ENCODE results near the gene GNA12.

GNA12 gene

GRCh38 chr7:2830609-2831376 is 13.3 kb downstream of the GNA12 start:
- no peak for TF ChIP-seq CREB1 (IDR thresholded peaks at IDR 0.05; ENCODE audit: low read depth)
- no peak for TF ChIP-seq TCF12 (IDR thresholded peaks at IDR 0.05; ENCODE audit: low read depth)
- TF ChIP-seq TAF1 (IDR thresholded peaks at IDR 0.05; ENCODE audit: low read depth) = no peak
- TF ChIP-seq EGR1 (IDR thresholded peaks at IDR 0.05) = no peak
- TF ChIP-seq EP300 (IDR thresholded peaks at IDR 0.05; ENCODE audit: borderline replicate concordance) = no peak
- no peak for TF ChIP-seq CEBPB (IDR thresholded peaks at IDR 0.05)
- TF ChIP-seq RAD21 (IDR thresholded peaks at IDR 0.05; ENCODE audit: low read depth) = no peak
- no peak for TF ChIP-seq USF1 (IDR thresholded peaks at IDR 0.05)
- TF ChIP-seq TEAD4 (IDR thresholded peaks at IDR 0.05) = no peak
- TF ChIP-seq ZBTB7A (IDR thresholded peaks at IDR 0.05; ENCODE audit: low read depth) = no peak
- TF ChIP-seq NFIC (IDR thresholded peaks at IDR 0.05) = no peak
- TF ChIP-seq REST (IDR thresholded peaks at IDR 0.05; ENCODE audit: low read depth) = no peak
- no peak for TF ChIP-seq MAX (IDR thresholded peaks at IDR 0.05)
- no peak for TF ChIP-seq FOXM1 (IDR thresholded peaks at IDR 0.05; ENCODE audit: borderline replicate concordance, low read depth)
- TF ChIP-seq YY1 (IDR thresholded peaks at IDR 0.05; ENCODE audit: low read depth) = no peak

- TF ChIP-seq CREB1 (IDR thresholded peaks at IDR 0.05; ENCODE audit: low read depth) (no peak), CEBPB (IDR thresholded peaks at IDR 0.05) (no peak), TAF1 (IDR thresholded peaks at IDR 0.05; ENCODE audit: low read depth) (no peak), EGR1 (IDR thresholded peaks at IDR 0.05) (no peak), FOXM1 (IDR thresholded peaks at IDR 0.05; ENCODE audit: borderline replicate concordance, low read depth) (no peak), EP300 (IDR thresholded peaks at IDR 0.05; ENCODE audit: borderline replicate concordance) (no peak), MAX (IDR thresholded peaks at IDR 0.05) (no peak), NFIC (IDR thresholded peaks at IDR 0.05) (no peak), TEAD4 (IDR thresholded peaks at IDR 0.05) (no peak), RAD21 (IDR thresholded peaks at IDR 0.05; ENCODE audit: low read depth) (no peak), USF1 (IDR thresholded peaks at IDR 0.05) (no peak), YY1 (IDR thresholded peaks at IDR 0.05; ENCODE audit: low read depth) (no peak), TCF12 (IDR thresholded peaks at IDR 0.05; ENCODE audit: low read depth) (no peak), ZBTB7A (IDR thresholded peaks at IDR 0.05; ENCODE audit: low read depth) (no peak), REST (IDR thresholded peaks at IDR 0.05; ENCODE audit: low read depth) (no peak)
These were observed 15.1 kb downstream of the GNA12 start for GRCh38 chr7:2829040-2829439.

GRCh38 chr7:2826771-2827170 is 17.3 kb downstream of the GNA12 start:
- TF ChIP-seq EGR1 (IDR thresholded peaks at IDR 0.05) = no peak

- TF ChIP-seq TCF12 (IDR thresholded peaks at IDR 0.05; ENCODE audit: low read depth) = no peak
- no peak for TF ChIP-seq FOXM1 (IDR thresholded peaks at IDR 0.05; ENCODE audit: borderline replicate concordance, low read depth)
- TF ChIP-seq EP300 (IDR thresholded peaks at IDR 0.05; ENCODE audit: borderline replicate concordance) = no peak
- no peak for TF ChIP-seq TAF1 (IDR thresholded peaks at IDR 0.05; ENCODE audit: low read depth)
- no peak for TF ChIP-seq USF1 (IDR thresholded peaks at IDR 0.05)
- TF ChIP-seq NFIC (IDR thresholded peaks at IDR 0.05) = no peak
- no peak for TF ChIP-seq CEBPB (IDR thresholded peaks at IDR 0.05)
- no peak for TF ChIP-seq CREB1 (IDR thresholded peaks at IDR 0.05; ENCODE audit: low read depth)
- TF ChIP-seq RAD21 (IDR thresholded peaks at IDR 0.05; ENCODE audit: low read depth) = no peak
- no peak for TF ChIP-seq MAX (IDR thresholded peaks at IDR 0.05)
- TF ChIP-seq EGR1 (IDR thresholded peaks at IDR 0.05) = no peak
- TF ChIP-seq REST (IDR thresholded peaks at IDR 0.05; ENCODE audit: low read depth) = no peak
- no peak for TF ChIP-seq ZBTB7A (IDR thresholded peaks at IDR 0.05; ENCODE audit: low read depth)
- TF ChIP-seq TEAD4 (IDR thresholded peaks at IDR 0.05) = no peak
- TF ChIP-seq YY1 (IDR thresholded peaks at IDR 0.05; ENCODE audit: low read depth) = no peak
These were observed 18.4 kb downstream of the GNA12 start for GRCh38 chr7:2825559-2826227.

Data from Ishikawa (cell line).